Measurements from ENCODE around the gene RPTOR.

The RPTOR gene

GRCh38 chr17:80943346-80944145, 398.9 kb downstream of the RPTOR start:
- no peak for DNase-seq (ENCODE audit: low read depth, low spot score)

DNA sequence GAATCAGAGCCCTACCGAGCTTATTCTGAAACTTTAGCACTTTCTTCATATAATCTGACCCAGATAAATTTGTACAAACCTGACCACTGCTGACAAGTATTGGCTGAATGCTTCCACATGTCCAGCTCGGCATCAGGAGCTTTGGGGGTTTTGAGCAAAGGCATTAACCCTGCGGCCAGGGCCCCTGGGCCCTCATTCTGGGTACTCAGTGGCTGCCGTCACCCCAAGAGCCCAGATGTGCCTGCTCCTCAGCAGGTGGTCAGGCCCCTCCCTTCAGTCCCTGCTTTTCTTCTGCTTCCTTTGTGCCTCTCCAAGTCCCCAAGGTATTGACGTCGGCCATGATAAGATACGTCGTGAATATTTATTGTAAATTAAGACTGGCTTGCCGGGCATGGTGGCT, 399.7 kb downstream of the RPTOR start:
- DNase-seq (ENCODE audit: low read depth, low spot score): no peak

DNA sequence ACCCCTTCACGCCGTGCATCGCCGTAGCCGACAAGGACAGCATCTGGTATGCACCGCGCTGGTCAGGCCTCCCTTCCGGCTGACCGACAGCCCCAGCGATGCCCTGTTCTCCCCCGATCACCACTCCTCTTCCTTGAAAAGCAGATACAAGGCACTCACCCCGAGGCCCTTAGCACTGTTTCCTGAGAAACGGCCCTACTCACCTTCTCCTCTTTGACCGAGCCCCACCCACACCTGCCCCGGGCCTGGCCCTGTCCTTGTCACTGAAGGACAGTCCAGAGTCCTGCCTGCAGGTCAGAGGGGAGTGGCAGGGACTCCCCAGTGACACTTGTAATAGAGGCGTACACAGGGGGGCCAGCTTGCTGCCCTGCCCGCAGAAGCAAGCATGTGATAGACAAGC, 401.1 kb downstream of the RPTOR start:
- no peak for DNase-seq (ENCODE audit: low read depth, low spot score)

DNA sequence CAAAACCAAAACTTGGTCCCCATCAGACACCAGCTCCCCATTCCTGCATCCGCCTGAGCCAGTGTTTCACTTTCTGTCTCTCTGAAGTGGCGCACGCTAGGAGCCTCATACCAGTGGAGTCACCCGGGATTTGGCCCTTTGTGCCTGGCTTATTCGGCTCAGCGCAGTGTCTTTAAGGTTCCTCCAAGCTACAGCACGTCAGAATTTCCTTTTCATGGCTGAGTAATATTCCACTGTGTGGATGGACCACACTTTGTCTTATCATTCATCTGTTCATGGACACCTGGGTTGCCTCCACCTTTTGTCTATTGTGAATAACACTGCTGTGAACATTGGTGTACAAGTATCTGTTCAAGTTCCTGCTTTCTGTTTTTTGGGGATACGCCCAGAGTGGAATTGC, 401.8 kb downstream of the RPTOR start:
- no peak for DNase-seq (ENCODE audit: low read depth, low spot score)

DNA sequence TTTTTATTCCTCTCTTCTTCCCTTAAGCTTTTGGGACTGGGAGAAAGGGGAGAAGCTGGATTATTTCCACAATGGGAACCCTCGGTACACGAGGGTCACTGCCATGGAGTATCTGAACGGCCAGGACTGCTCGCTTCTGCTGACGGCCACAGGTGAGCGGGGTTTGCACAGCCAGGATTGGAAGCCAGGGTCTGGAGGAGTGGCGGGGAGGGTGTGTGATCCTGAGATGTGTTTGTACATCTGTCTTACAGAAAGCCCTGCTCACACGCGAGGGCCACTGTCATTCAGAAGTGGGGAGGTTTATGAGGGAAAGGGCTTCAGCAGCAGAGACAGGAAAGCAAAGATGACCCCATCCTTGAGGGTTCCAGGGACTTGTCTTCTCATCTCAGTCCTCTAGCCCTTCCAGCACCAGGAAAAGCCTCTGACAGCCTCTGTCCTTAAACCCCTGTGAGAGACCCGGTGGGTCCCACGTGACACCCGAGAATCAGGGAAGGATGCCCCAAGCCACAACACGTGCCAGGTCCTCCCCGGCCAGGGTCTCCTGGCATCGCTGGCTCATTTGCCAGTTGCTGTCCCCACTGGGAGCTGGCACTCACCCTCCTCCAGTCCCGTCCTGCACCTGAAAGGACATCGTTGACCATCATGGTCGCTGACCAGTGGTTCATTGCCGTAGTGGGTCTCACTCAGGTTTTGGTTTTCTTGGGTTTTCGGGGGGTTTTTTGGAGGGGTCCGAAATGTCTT, 402.7 kb downstream of the RPTOR start:
- DNase-seq (ENCODE audit: low read depth, low spot score): no peak

DNA sequence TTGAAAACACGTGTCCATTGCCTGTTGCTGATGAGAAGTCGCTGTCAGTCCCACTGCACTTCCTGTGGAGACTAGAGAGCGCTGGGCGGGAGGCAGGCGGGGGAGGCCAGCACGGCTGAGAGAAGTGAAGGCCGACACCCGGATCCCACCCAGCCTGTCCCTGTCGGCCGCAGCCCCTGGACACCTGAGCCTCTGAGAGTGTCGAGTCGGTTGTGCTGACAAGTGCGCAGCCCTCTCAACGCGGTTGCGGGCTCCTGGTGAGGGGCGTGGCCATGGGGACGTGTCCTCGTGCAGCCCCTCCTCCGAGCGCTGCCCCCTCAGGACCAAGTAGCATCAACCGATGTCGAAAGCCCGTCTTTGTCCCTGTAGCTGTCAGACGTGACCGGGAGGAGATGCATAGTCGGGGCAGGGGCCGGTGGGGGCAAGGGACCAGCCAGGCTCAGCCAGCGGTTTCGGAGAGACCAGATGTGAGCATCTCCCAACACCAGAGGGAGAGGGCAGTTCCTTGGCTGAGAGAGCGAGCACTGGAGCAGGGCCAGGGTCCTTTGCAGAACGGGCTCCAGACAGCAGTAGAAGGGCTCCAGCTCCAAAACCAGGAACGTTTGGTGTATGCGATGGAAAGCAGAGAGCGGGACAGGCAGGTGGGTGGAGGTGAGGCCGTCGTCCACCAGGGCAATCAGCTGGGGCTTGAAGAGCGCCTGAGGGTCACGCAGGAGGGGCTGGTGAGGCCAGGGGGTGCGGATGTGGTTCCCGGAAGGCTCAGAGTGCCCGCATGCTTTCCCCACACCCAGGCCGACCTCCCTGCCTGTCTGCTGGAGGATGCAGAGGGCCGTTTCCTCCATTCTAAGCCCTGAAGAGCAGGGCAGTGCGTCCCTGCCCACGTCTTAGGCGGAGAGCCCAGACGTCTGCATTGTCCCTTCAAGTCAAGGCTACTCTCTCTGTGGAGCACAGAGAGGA, 403.7 kb downstream of the RPTOR start:
- DNase-seq (ENCODE audit: low read depth, low spot score): no peak

DNA sequence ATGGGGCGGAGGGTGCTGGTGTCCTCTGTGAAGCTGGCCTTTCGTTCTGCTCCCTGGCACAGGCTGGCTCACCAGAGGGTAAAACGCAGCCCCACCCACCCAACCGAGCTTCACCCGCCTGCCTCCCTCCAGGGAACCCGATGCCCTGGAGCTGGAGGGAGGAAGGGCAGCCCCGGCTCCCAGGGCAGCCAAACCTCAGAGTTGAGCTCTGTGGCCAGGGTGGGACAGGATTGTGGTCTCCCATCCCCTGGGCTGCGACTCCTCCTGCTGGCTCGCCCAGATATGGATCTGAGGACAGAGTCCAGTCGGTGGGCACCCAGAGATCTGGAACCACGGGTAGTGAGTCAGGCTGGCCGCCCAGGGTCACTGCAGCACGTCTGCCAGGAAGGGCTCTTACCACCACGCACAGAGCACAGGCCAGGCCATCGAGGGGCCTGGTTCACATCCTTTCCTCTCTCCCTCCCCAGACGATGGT, 404.4 kb downstream of the RPTOR start:
- no peak for DNase-seq (ENCODE audit: low read depth, low spot score)

DNA sequence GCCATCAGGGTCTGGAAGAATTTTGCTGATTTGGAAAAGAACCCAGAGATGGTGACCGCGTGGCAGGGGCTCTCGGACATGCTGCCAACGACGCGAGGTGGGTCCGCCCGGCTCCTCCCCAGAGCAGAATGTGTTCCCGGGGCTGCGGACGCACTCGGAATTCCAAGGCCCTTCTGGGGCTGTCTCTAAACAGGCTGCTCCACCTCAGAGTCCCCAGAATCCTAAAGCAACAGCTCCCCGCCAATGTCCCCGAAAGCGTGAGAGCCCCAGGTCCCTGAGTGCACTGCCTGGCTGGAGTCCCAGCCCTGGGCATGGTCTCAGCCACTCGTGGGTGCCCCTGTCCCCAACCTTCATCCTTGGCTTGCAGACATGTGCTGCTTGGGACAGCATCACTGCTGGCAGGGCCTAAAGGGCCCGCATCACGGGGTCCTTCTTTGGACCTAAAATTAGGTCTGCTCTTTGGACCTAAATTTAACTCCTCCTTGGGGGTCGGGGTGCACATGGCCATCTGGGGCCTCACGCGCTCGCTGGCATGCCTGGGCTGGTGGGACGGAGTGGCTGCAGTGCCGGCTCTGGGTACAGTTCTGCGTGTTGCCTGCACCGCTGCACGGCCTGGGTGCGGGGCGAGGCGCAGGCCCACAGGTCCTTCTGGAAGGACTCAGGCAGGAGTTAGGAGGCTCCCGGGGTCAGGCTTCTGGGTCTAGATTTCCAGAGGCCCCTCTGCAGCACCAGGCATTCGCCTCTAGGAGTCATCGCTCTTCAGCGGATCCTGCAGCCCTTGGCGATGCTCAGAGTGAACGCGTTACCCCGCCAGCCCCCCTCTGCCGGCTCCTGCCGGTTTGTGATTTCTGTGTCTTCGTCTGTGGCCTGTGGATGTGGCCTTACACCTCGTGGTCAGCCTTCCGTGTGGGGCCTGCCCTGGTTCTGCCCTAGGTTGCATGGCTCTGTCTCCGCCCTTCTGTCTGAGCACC, 405.1 kb downstream of the RPTOR start:
- DNase-seq (ENCODE audit: low read depth, low spot score): no peak

DNA sequence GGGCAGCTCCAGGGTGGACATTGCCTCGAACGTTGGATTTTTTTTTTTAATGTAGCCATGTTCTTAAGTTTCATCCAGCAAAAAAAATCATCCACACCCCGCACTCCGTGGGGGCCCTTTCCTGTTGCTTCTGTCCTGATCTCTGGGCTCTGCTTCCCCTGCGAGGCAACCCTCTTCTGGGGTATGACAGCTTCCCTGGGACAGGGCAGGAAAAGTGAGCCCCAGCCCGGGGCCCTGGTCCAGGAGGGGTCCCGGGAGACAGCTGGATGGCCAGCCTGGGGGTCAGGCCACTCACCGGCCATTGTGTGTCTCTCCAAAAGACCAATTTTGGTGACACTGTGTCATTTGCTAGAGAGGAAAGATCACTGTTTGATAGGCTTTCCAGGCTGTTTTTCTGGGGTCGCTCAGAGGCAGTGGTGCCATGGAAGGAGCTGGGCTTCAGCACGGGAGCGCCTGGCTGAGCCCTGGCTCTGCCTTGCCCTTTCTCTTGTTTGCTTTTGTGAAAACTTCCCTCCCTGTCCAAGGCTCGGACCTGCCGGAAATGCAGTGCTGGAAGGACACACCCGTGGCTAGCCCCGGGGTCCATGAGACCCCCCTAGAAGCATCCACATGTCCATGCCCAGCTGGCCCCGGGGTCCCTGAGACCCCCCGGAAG, 406.0 kb downstream of the RPTOR start:
- DNase-seq (ENCODE audit: low read depth, low spot score): no peak

DNA sequence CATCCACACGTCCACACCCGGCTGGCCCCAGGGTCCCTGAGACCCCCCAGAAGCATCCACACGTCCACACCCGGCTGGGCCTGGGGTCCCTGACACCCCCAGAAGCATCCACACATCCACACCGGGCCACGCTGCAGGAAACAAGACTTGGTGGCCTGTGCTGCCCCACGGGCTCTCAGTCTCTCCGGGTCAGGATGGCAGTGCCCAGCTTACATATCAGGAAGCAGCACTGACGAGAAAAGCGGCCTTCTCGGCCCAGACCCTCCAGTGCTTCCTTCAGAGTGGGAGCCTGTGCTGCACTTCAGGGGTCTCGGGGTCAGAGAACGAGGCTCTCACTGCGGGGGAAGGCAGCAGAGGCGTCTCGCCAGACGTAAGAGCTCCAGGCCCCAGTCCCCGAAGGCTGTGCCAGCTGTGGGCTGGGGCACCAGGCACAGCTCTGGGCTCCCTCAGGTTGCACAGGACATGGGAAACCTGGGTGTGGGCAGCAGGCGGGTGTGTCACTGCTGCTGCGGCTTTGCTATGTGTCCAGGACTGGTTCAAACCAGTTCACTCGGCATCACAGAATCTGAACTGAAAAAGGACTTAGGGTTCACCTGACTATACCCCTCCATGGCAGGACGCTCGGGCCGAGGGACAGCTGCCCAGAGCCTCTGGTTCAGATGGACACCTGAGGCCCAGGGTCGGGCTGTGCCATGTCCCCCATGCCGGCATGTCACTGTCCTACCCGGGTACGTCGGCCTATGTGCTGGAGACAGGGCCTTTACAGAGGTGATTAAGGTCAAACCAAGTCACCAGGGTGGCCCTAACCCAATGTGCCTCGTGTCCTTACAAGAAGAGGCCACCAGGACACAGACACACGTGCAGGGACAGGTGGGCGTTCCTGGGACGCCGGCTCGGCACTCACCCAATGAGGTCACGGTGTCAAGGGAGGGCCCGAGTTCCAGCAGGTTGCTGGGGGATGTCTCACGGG, 406.8 kb downstream of the RPTOR start:
- DNase-seq (ENCODE audit: low read depth, low spot score): no peak

DNA sequence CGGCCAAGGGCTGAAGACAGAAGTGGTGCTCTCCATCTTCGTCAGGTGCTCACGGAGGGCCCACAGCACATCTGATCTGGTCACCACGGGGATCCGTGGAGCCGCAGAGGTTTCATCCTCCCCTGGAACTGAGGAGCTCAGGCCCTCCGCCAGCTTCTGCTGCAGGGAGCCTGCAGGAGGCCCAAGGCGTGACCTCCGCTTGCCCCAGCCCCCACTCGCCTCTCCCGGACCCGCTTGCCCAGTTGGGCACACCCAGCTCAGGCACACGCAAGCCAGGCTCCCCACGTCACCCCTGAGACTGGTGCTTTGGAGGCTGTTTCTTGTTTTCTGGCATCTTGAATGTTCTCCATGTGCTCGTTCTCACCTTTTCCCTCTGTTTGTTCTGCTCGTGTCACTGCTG, 407.7 kb downstream of the RPTOR start:
- DNase-seq (ENCODE audit: low read depth, low spot score): no peak

DNA sequence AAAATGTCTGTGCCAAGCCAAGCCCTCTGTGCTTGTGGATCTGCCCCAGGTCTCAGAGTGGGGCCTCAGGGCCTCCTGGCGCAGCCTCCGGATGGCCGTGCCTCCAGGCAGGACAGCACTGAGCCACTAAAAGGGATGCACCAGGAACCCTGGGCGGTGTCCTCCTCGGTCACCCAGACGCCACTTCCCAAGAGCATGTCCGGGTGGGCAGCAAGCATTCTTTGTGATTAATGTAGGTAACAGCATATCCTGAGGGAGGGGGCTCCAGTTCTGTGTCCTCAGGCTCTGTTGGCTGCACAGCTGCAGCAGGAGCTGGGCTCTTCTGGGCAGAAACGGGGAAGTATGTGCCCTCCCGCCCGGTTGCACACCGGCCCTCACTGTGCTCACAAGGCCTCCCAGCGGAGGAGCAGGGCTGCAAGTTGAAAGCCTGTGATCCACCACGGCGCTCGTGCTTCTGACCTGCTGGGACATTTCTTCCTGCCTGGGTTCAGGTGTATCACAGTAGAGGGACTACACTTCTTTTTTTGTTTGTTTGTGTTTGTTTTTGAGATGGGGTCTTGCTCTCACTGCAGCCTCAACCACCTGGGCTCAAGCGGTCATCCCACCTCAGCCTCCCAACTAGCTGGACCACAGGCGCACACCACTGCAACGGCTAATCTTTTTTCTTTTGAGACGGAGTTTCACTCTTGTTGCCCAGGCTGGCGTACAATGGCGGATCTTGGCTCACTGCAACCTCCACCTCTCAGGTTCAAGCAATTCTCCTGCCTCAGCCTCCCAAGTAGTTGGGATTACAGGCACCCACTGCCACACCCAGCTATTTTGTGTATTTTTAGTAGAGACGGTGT, 409.1 kb downstream of the RPTOR start:
- no peak for DNase-seq (ENCODE audit: low read depth, low spot score)

DNA sequence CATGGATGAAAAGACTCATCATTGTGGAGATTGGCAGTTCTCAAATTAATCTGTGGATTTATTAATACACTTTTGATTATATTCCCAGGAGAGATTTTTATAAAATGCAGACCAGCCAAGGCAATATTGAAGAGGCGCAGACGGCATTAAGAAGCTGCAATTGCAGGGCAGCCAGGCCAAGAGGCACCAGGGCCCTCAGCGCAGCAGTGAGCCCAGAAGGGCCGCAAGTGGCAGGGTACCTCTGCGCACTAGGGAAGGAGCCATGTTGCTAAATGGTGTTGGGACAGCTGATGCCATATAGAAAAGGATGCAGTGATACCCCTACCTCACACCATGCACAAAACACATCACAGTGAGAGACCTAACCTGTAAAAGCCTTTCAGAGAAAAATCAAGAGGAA, 410.4 kb downstream of the RPTOR start:
- DNase-seq (ENCODE audit: low read depth, low spot score): no peak

DNA sequence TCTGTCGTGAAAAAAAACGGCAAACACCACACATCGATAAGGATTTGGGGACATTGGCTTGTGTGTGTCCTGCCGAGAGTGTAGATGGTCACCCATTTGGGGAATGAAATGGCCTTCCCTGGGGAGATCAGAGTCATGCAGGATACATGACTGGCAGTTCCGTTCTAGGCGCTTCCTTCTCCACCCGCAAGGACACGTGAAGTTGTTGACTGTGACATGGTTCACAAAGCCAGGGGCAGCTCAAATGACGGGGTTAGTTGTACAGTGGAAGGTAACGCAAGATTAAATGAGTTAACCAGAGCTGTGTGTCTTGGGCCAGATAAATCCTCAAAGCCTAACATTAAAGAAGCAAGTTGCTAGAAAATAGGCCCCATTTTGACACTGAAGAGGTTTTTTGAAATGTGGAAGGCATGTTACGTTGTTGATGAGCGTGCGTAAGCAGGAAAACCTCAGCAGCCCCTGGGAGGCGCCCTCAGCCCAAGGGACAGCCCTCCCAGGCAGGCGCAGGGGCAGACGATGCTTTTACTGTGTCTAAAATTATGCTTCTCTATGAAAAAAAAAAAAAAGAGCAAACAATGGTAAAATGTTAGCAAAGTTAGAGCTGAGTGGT, 411.1 kb downstream of the RPTOR start:
- DNase-seq (ENCODE audit: low read depth, low spot score): no peak

GRCh38 chr17:80956321-80957190, 411.9 kb downstream of the RPTOR start:
- no peak for DNase-seq (ENCODE audit: low read depth, low spot score)

DNA sequence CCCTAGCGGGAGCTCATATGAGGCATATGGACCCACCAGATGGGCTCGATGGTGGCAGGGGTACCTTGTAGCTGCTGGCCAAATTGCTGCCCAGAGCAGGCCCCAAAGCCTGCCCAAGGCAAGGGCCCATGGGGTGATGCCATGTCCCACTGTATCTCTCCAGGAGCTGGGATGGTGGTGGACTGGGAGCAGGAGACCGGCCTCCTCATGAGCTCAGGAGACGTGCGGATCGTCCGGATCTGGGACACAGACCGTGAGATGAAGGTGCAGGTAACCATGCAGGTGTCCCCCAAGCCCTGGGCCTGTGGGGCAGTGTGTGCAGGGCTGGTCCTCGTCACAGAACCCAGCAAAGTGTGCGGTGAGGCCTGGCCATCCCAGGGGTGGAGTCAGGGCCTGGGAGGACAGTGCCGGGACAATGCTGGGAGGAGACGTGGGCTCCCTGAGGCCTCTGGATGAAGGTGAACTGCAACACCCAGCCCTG, 412.9 kb downstream of the RPTOR start:
- no peak for DNase-seq (ENCODE audit: low read depth, low spot score)
